SU-DHL-6 (cell line): ENCODE measurements around the gene SLC32A1.

ENCODE experiments used
- H2AFZ ChIP-seq: fragments of 200-600 bp; sonication (generic); 2 replicates; pipeline ENCODE4 v1.6.1; 2014; ENCODE audit warnings: low read depth, mild to moderate bottlenecking, moderate library complexity, mixed read lengths, antibody characterized with exemption, low read length; ENCODE audit not compliant: severe bottlenecking
- H3F3A ChIP-seq: fragments of 200-600 bp; shearing (Covaris generic); 2 replicates; pipeline ENCODE4 v1.6.0; 2016; ENCODE audit warnings: antibody characterized with exemption, mild to moderate bottlenecking; ENCODE audit not compliant: insufficient read depth
- H3K27ac ChIP-seq: fragments of 200-600 bp; sonication (generic); 2 replicates; pipeline ENCODE4 v1.5.1; 2016; ENCODE audit warnings: low read depth, mild to moderate bottlenecking, low read length, moderate library complexity, mixed read lengths
- H3K27me3 ChIP-seq: fragments of 200-600 bp; sonication (generic), shearing (Covaris generic); 2 replicates; pipeline ENCODE4 v1.6.0; 2014; ENCODE audit warnings: mild to moderate bottlenecking, low read length
- H3K36me3 ChIP-seq: fragments of 200-600 bp; sonication (generic); 2 replicates; pipeline ENCODE4 v1.6.1; 2014; ENCODE audit warnings: mild to moderate bottlenecking, low read length, mixed read lengths
- H3K4me2 ChIP-seq: fragments of 300-600, 200-600 bp; shearing (Covaris generic), sonication (generic); 2 replicates; pipeline ENCODE4 v1.6.0; 2014; ENCODE audit warnings: low read length, low read depth, mild to moderate bottlenecking; ENCODE audit not compliant: poor library complexity, severe bottlenecking
- H3K4me3 ChIP-seq: fragments of 200-600 bp; sonication (generic); 2 replicates; pipeline ENCODE4 v1.5.1; 2014; ENCODE audit warnings: antibody characterized with exemption, low read length, mild to moderate bottlenecking, mixed read lengths; ENCODE audit not compliant: insufficient read depth, poor library complexity, severe bottlenecking
- H3K79me2 ChIP-seq: fragments of 200-600 bp; sonication (generic); 2 replicates; pipeline ENCODE4 v1.6.1; 2014; ENCODE audit warnings: mild to moderate bottlenecking, low read length, moderate library complexity; ENCODE audit not compliant: insufficient read depth
- H3K9ac ChIP-seq: fragments of 200-600 bp; sonication (generic); 2 replicates; pipeline ENCODE4 v1.7.0; 2014; ENCODE audit warnings: mild to moderate bottlenecking, low read length
- H3K9me2 ChIP-seq: fragments of 200-600 bp; sonication (generic); replicated peaks from 2 replicates; pipeline ENCODE4 v1.6.1; 2014; ENCODE audit warnings: low read length; ENCODE audit not compliant: insufficient read depth
- H3K9me3 ChIP-seq: fragments of 200-600 bp; sonication (generic); 2 replicates; pipeline ENCODE4 v1.6.1; 2014; ENCODE audit warnings: low read length, mixed read lengths; ENCODE audit not compliant: insufficient read depth
- H4K20me1 ChIP-seq: fragments of 200-600 bp; sonication (generic); 2 replicates; pipeline ENCODE4 v1.6.1; 2014; ENCODE audit warnings: low read depth, mild to moderate bottlenecking, antibody characterized with exemption, low read length, moderate library complexity, mixed read lengths
- CTCF ChIP-seq: fragments of 200-600 bp; sonication (generic); IDR thresholded peaks from one replicate; pipeline ENCODE4 v1.5.1; 2017; ENCODE audit warnings: antibody characterized with exemption, mild to moderate bottlenecking, low read length, moderate library complexity; ENCODE audit not compliant: insufficient read depth, poor library complexity, severe bottlenecking
- EZH2phosphoT487 ChIP-seq: fragments of 200-600 bp; sonication (generic), shearing (Covaris generic); conservative IDR thresholded peaks from 2 replicates; pipeline ENCODE4 v1.6.1; 2018; ENCODE audit warnings: mild to moderate bottlenecking, antibody characterized with exemption, low read length, moderate library complexity, mixed read lengths

Gene SLC32A1

GRCh38 chr20:38723848-38724625 is at the start of gene SLC32A1:
Gene SLC32A1, plus strand, starts transcription at chr20:38724486. Its CDS starts 239 bp downstream, at chr20:38724725.
- H3K4me3 ChIP-seq, result no peak within 1 kb of the TSS
- no peaks in the 10 kb centered on the region for H3K36me3 ChIP-seq
- no peak within 1 kb of the TSS for H3K27ac ChIP-seq
- no peak within 1 kb of the TSS for H2AFZ ChIP-seq
- no peaks in the 10 kb centered on the region for H3K9me2 ChIP-seq
- no peaks in the 10 kb centered on the region for H3F3A ChIP-seq
- H3K9me3 ChIP-seq, result no peaks in the 10 kb centered on the region
- no peaks in the 10 kb centered on the region for H3K79me2 ChIP-seq
- H3K9ac ChIP-seq, result no peak within 1 kb of the TSS
- H3K4me2 ChIP-seq, result no peak within 1 kb of the TSS
- no peaks in the 10 kb centered on the region for H3K27me3 ChIP-seq
- no peak for TF ChIP-seq CTCF
- no peak for TF ChIP-seq EZH2phosphoT487
- H4K20me1 ChIP-seq, result no peaks in the 10 kb centered on the region

GRCh38 chr20:38674765-38675133 is 49.5 kb upstream of the SLC32A1 start:
- H3K4me2 ChIP-seq, result no peak overlapping the region
- no peak overlapping the region for H3K9ac ChIP-seq
- no peak overlapping the region for H2AFZ ChIP-seq
- H3K79me2 ChIP-seq, result no peaks in the 10 kb centered on the region
- H3K27ac ChIP-seq, result no peak overlapping the region
- no peaks in the 10 kb centered on the region for H3K9me3 ChIP-seq
- no peaks in the 10 kb centered on the region for H3K27me3 ChIP-seq
- no peaks in the 10 kb centered on the region for H3K36me3 ChIP-seq
- no peaks in the 10 kb centered on the region for H3K9me2 ChIP-seq
- H4K20me1 ChIP-seq, result no peaks in the 10 kb centered on the region
- H3K4me3 ChIP-seq, result no peak overlapping the region
- no peaks in the 10 kb centered on the region for H3F3A ChIP-seq
- TF ChIP-seq EZH2phosphoT487, result no peak
- no peak for TF ChIP-seq CTCF

GRCh38 chr20:38676576-38676975 is 47.7 kb upstream of the SLC32A1 start:
- TF ChIP-seq CTCF (no peak), EZH2phosphoT487 (no peak)
- no peak overlapping the region for H3K9ac ChIP-seq
- no peaks in the 10 kb centered on the region for H3K79me2 ChIP-seq
- H3F3A ChIP-seq, result no peaks in the 10 kb centered on the region
- no peak overlapping the region for H3K4me2 ChIP-seq
- no peaks in the 10 kb centered on the region for H3K36me3 ChIP-seq
- H3K27me3 ChIP-seq, result no peaks in the 10 kb centered on the region
- H3K9me2 ChIP-seq, result no peaks in the 10 kb centered on the region
- no peak overlapping the region for H3K4me3 ChIP-seq
- no peak overlapping the region for H2AFZ ChIP-seq
- no peak overlapping the region for H3K27ac ChIP-seq
- no peaks in the 10 kb centered on the region for H3K9me3 ChIP-seq
- H4K20me1 ChIP-seq, result no peaks in the 10 kb centered on the region
